Fibroblast of mammary gland (primary cell): ENCODE data around the gene EEFSEC.

Experiments used
- DNase-seq: peaks from one replicate; pipeline ENCODE4 v3.0.0-alpha.2; 2010; ENCODE audit warnings: low read depth
- H3K4me3 ChIP-seq: 2 replicates; pipeline ENCODE4 v1.5.1; 2011; ENCODE audit warnings: low read depth, mild to moderate bottlenecking, low read length, moderate library complexity; ENCODE audit not compliant: control insufficient read depth
- TF ChIP-seq, protein P1 (sequence below): conservative IDR thresholded peaks from 2 replicates; pipeline ENCODE4 v1.5.1; 2011; ENCODE audit warnings: low read depth, low read length, inconsistent platforms; ENCODE audit not compliant: control insufficient read depth, insufficient read depth

The EEFSEC gene

DNA sequence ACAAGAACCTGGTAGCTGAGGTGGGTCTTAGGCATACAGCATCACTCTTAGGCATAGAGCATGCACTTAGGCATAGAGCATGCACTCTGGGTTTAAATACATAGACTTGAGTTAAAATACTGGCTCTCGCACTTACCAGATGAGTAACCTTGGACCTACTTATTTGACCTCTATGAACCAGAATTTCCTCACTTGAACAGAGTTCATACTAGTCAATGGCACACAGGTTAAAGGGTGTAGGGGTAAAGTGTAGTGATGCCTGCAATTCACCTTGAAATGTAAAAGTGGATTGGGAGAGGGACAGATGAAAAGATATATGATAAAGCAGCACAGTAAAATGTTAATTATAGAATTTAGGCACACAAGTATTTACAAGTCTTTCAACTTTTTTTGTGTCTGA lies 31.3 kb upstream of the EEFSEC start:
- no peak overlapping the region for H3K4me3 ChIP-seq
- TF ChIP-seq, protein P1, sequence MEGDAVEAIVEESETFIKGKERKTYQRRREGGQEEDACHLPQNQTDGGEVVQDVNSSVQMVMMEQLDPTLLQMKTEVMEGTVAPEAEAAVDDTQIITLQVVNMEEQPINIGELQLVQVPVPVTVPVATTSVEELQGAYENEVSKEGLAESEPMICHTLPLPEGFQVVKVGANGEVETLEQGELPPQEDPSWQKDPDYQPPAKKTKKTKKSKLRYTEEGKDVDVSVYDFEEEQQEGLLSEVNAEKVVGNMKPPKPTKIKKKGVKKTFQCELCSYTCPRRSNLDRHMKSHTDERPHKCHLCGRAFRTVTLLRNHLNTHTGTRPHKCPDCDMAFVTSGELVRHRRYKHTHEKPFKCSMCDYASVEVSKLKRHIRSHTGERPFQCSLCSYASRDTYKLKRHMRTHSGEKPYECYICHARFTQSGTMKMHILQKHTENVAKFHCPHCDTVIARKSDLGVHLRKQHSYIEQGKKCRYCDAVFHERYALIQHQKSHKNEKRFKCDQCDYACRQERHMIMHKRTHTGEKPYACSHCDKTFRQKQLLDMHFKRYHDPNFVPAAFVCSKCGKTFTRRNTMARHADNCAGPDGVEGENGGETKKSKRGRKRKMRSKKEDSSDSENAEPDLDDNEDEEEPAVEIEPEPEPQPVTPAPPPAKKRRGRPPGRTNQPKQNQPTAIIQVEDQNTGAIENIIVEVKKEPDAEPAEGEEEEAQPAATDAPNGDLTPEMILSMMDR: no peak

DNA sequence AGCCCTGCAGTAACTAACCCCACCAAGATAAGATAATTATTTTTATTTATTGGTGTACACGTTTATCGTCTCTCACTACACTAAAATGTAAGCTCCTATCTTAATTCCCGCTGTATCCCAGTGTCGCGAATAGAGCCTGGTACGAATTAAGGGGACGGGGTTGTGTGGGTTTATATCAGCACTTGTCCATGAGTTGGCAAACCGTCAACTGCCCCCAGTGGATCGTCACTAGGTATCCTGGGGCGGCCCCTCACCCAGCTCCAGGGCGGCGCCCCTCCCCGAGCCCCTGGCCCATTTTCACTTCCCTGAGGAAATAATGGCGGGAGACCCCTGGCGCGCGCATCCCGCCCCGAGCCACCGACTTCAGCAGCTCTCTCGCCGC lies 30.1 kb upstream of the EEFSEC start:
- H3K4me3 ChIP-seq: peak overlapping the region; percentile 96
- DNase-seq: no peak
- TF ChIP-seq, protein P1: no peak

More for the DNA sequence above, 31.3 kb upstream of the EEFSEC start:
- no peak for DNase-seq

DNA sequence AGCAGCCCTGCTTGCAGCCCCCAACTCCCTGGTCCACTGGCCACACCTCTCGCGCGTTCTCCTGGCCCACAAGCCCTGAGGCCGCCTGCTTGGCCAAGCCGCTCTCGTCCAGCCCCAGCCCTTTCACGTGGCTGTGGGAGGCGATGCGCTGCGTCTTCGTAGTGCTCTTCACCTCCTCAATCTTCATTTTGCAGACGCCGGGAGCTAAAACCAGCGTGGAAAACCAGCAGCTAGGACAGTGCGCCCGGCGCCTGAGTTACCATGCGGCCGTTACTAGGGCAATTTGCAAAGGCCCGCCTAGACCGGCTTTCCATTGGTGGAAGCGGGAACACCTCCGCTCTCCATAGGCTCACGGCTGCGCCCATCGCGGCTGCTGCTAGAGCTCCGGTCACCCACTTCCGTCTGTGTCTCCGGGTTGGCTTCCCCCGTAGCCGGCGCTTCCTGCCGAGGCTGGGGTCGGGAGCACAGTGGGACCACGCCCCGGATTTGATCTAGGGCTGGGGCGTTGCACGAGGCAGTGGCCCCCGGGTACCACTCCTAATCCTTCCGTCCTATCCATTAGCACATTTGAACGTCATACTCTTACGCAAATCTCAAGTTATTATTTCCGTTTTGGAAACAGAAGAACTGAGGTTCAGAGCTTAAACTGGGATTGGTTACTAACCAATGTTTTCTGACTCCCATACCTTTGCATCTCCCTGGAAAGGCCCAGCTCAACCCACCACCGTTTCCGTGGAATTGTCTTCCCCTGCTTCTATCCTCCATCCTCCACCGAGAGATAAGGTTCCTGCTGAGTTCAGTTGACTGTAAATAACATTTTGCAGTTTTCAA lies 29.5 kb upstream of the EEFSEC start, which contains the start of gene RUVBL1:
Gene RUVBL1 (minus strand): TSS at position 275 of the 831 bp plus-strand sequence. CDS start 88 bp downstream, at position 187.
- H3K4me3 ChIP-seq: peak within 1 kb of the TSS; percentile 96
- TF ChIP-seq, protein P1: no peak

DNA sequence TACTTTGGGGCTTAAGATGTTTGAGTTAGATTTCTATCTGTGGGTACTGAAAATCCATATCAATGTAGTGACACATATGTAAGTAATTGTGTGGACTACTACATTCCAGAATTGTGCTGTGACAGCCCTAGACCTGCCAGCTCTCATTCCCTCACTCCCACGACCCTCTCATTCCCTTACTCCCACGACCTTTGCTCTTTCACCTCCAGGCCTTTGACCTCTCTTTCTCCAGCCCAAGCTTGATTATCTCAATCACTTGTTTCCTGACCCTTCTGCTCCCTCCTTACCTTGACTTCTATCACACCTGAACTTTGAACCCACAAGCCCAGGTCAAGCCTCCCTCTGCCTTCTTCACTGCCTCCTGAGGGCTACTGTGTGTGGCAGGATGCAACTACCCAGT lies 26.0 kb upstream of the EEFSEC start:
- H3K4me3 ChIP-seq: no peak overlapping the region
- no peak for DNase-seq
- TF ChIP-seq, protein P1: no peak

More for the DNA sequence above, 29.5 kb upstream of the EEFSEC start, which contains the start of gene RUVBL1:
- peak; percentile 98 for DNase-seq

DNA sequence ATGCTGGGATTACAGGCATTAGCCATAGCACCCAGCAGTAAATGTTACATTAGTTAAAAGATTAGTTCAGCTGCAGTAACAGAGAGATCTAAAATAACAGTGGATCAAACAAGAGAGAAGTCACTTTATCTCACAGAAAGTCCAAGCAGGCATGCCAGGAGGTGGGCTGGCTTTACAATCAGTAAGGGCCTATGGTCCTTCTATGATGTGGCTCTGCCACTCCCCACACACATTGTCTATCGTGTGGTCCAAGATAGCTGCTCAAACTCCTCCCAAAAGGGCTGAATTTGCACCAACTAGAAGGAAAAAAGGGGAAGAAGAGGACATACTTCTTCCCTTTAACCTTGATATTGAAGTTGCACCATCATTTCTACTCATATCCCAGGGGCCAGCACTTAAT lies 25.0 kb upstream of the EEFSEC start:
- no peak for DNase-seq
- no peak overlapping the region for H3K4me3 ChIP-seq
- TF ChIP-seq, protein P1: no peak

DNA sequence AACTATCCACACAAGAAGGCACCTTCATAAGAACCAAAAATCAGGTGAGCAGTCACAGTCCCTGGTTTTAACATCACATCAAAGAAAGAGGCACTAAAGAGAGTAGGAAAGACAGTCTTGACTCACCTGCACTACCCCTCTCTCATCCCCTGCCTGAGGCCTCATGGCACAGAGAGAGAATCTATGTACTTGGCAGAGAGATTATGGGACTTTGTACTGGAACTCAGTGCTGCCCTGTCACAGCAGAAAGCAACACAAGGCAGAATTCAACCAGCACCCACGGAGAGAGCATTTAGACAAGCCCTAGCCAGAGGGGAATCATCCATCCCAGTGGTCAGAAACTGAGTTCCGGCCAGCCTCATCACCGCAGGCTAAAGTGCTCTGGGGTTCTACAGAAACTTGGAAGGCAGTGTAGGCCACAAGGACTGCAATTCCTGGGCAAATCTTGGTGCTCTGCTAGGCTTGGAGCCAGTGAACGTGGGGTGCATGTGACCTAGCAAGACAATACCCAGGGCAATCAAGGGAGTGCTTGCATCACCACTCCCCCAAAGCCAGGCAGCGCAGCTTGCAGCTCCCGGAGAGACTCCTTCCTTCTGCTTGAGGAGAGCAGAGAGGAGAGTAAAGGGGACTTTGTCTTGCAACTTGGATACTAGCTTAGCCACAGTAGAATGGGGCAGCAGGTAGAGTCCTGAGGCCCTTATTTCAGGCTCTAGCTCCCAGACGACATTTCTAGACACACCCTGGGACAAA lies 21.2 kb upstream of the EEFSEC start:
- TF ChIP-seq, protein P1: no peak
- H3K4me3 ChIP-seq: no peak overlapping the region
- no peak for DNase-seq
